Gastrocnemius medialis (tissue), 4 donors: Measurements from ENCODE around the gene ARID3B. TPM values are rescaled to one million over a fixed set of nuclear protein-coding genes. Genes with fewer than 3 reads are reported as not detected.

Experiments
- ATAC-seq, 2 donors: fragments of 150-250 bp; one replicate each; pipeline ENCODE4 v1.9.1; 2016
- DNase-seq, 2 donors: peaks; one replicate each; pipeline ENCODE4 v3.0.0-alpha.2; 2019
- H3K27ac ChIP-seq, 4 donors: fragments of 200-600 bp; sonication (generic); 1 replicate in 1 of 4; 2 replicates in 3 of 4; pipeline ENCODE4 v1.5.1; 2016 to 2018; ENCODE audit warnings: mild to moderate bottlenecking in 2 of 4, moderate library complexity in 1 of 4
- H3K27me3 ChIP-seq, 3 donors: fragments of 200-600 bp; sonication (generic) in 2 of 3; 1 replicate in 1 of 3; 2 replicates in 2 of 3; pipeline versions ENCODE4 v1.5.1 to v1.6.0; 2016 to 2019; ENCODE audit warnings: mild to moderate bottlenecking in 1 of 3, moderate library complexity in 1 of 3
- H3K36me3 ChIP-seq, 2 donors: fragments of 200-600 bp; sonication (generic) in 1 of 2; one replicate each; pipeline ENCODE4 v1.5.1; 2017 to 2018
- H3K4me1 ChIP-seq, 2 donors: fragments of 200-600 bp; sonication (generic) in 1 of 2; one replicate each; pipeline ENCODE4 v1.5.1; 2016 to 2017; ENCODE audit warnings: mild to moderate bottlenecking in 2 of 2
- H3K4me3 ChIP-seq, 4 donors: fragments of 200-600 bp; sonication (generic) in 3 of 4; 1 replicate in 1 of 4; 2 replicates in 3 of 4; pipeline ENCODE4 v1.5.1; 2016 to 2019; ENCODE audit warnings: mild to moderate bottlenecking in 2 of 4
- H3K9me3 ChIP-seq, 3 donors: fragments of 200-600 bp; sonication (generic) in 2 of 3; 1 replicate in 1 of 3; 2 replicates in 2 of 3; pipeline ENCODE4 v1.5.1; 2016 to 2019
- CTCF ChIP-seq, 5 experiments: fragments of 450-650 bp in 3 of 5; fragments of 200-600 bp in 2 of 5; sonication (generic) in 2 of 5; IDR thresholded peaks in 4 of 5; conservative IDR thresholded peaks in 1 of 5; 1 replicate in 4 of 5; 2 replicates in 1 of 5; pipeline ENCODE4 v1.5.1; 2016 to 2019; ENCODE audit warnings: antibody characterized with exemption in 5 of 5, mild to moderate bottlenecking in 3 of 5, moderate library complexity in 3 of 5
- POLR2A ChIP-seq, 2 donors: fragments of 450-650 bp; IDR thresholded peaks; one replicate each; pipeline ENCODE4 v1.6.1; 2017; ENCODE audit warnings: antibody characterized with exemption in 2 of 2, mild to moderate bottlenecking in 2 of 2, moderate library complexity in 2 of 2
- in situ Hi-C, 4 donors: fragments of 200-750 bp; cut with MboI; loops; one replicate each; pipeline versions ENCODE4 v1.15.0 to v1.8.0; 2017; ENCODE audit warnings: low sequenced_read_pairs in 4 of 4
- intact Hi-C: fragments of 100-400 bp; cut with DNase I; formaldehyde crosslinking; loops from one replicate; pipeline ENCODE4 v1.15.1; 2023; ENCODE audit warnings: low total_unique reads
- total RNA-seq, 4 donors: library from RNA; depleted of rRNA; stranded (reverse); fragments of >200 nt; gene quantifications; one replicate each; pipeline versions ENCODE4 v1.1.0 to v1.2.3, GENCODE V29; 2016

Gene ARID3B
- 1 to 10 TPM; 1.8 to 6.7 (median 4.6) TPM for total RNA-seq

GRCh38 chr15:74540761-74541493 is at the start of gene ARID3B:
TSS of gene ARID3B (plus strand) at chr15:74541220. CDS start at chr15:74543937, 2,717 bp downstream.
- in situ Hi-C loops (loop anchor here in 2 of 4 donors (10.0 kb wide), 1 partner anchor 74 kb away; the partner anchor contains the start of gene CLK3 (in 2 of the 2)), intact Hi-C loops (loop anchor here (1.0 to 10.0 kb wide), 6 partner anchors 58 to 549 kb away; partner anchors contain the start of genes CLK3, CSK, PML and PPCDC)
- Histone ChIP-seq H3K27me3 (no peaks in the 10 kb centered on the region), H3K4me3 (peak within 1 kb of the TSS; percentile 79 to 100 (median 91)), H3K4me1 (peaks cover 22 to 24% of the 10 kb centered on the region in 2 donors), H3K27ac (peak within 1 kb of the TSS; percentile 81 to 90 (median 86)), H3K36me3 (no peaks in the 10 kb centered on the region), H3K9me3 (no peaks in the 10 kb centered on the region)
- DNase-seq (peak; percentile 97), ATAC-seq (peak; percentile 96 to 99)
- TF ChIP-seq POLR2A (IDR thresholded peaks at IDR 0.05) (peak; percentile 64 to 77), CTCF (IDR thresholded peaks at IDR 0.05 in 4 of 5, conservative IDR thresholded peaks at IDR 0.05 in 1 of 5) (no peak)

- ATAC-seq (no peak), DNase-seq (no peak)
- Histone ChIP-seq H3K36me3 (no peaks in the 10 kb centered on the region), H3K27me3 (no peaks in the 10 kb centered on the region), H3K9me3 (no peaks in the 10 kb centered on the region), H3K4me1 (no peaks in the 10 kb centered on the region), H3K27ac (no peak overlapping the region), H3K4me3 (no peak overlapping the region)
- no peak for TF ChIP-seq POLR2A (IDR thresholded peaks at IDR 0.05)
- in situ Hi-C loops = loop anchor here in 1 of 4 donors (10.0 kb wide), 1 partner anchor 132 kb away; the partner anchor contains the start of gene CYP11A1
- intact Hi-C loops = no loop called here
Observed at GRCh38 chr15:74496648-74497047, 44.4 kb upstream of the ARID3B start.

- H3K9me3 ChIP-seq = no peaks in the 10 kb centered on the region
- no peaks in the 10 kb centered on the region for H3K36me3 ChIP-seq
- H3K27me3 ChIP-seq = no peaks in the 10 kb centered on the region
- no peak overlapping the region for H3K4me3 ChIP-seq
- intact Hi-C loops = no loop called here
- H3K4me1 ChIP-seq = no peaks in the 10 kb centered on the region
- ATAC-seq (no peak), DNase-seq (no peak)
- TF ChIP-seq POLR2A (IDR thresholded peaks at IDR 0.05) = no peak
- TF ChIP-seq CTCF (IDR thresholded peaks at IDR 0.05 in 4 of 5, conservative IDR thresholded peaks at IDR 0.05 in 1 of 5) = no peak
- in situ Hi-C loops = loop anchor here in 1 of 4 donors (10.0 kb wide), 1 partner anchor 133 kb away; the partner anchor contains the start of gene CYP11A1
- H3K27ac ChIP-seq = no peak overlapping the region
Observed at GRCh38 chr15:74497584-74497983, 43.4 kb upstream of the ARID3B start.

GRCh38 chr15:74499366-74499765 is 41.7 kb upstream of the ARID3B start:
- in situ Hi-C loops = loop anchor here in 1 of 4 donors (10.0 kb wide), 1 partner anchor 135 kb away; the partner anchor contains the start of gene CYP11A1

More at GRCh38 chr15:74499366-74499765, 41.7 kb upstream of the ARID3B start:
- Histone ChIP-seq H3K27me3 (no peaks in the 10 kb centered on the region), H3K4me1 (no peaks in the 10 kb centered on the region), H3K4me3 (no peak overlapping the region), H3K27ac (no peak overlapping the region), H3K9me3 (no peaks in the 10 kb centered on the region), H3K36me3 (no peaks in the 10 kb centered on the region)
- intact Hi-C loops = no loop called here
- no peak for ATAC-seq
- TF ChIP-seq CTCF (IDR thresholded peaks at IDR 0.05 in 4 of 5, conservative IDR thresholded peaks at IDR 0.05 in 1 of 5) = no peak
- no peak for TF ChIP-seq POLR2A (IDR thresholded peaks at IDR 0.05)
- DNase-seq = no peak
